Lung (tissue), 12 donors: ENCODE results near the gene GRM8. TPM values are rescaled to one million over a fixed set of nuclear protein-coding genes. Genes with fewer than 3 reads are reported as not detected.

Experiments
- ATAC-seq: fragments of 200-7000 bp; cut with Tn5 transposase; one replicate; pipeline ENCODE4 v1.9.1; 2020; ENCODE audit warnings: moderate number of reproducible peaks; ENCODE audit not compliant: insufficient read depth, low FRiP score
- DNase-seq, 3 donors: peaks; one replicate each; pipeline ENCODE4 v3.0.0-alpha.2; 2013 to 2017
- H3K27ac ChIP-seq, 2 donors: one replicate each; pipeline ENCODE4 v1.5.1; 2013; ENCODE audit warnings: mild to moderate bottlenecking in 2 of 2, moderate library complexity in 2 of 2, control low read depth in 1 of 2, inconsistent platforms in 1 of 2, low read depth in 1 of 2, low read length in 1 of 2
- H3K27me3 ChIP-seq, 3 donors: one replicate each; pipeline ENCODE4 v1.5.1; 2013; ENCODE audit warnings: low read length in 2 of 3; ENCODE audit not compliant: control insufficient read depth in 3 of 3, insufficient read depth in 3 of 3
- H3K36me3 ChIP-seq, 4 donors: one replicate each; pipeline ENCODE4 v1.5.1; 2013; ENCODE audit warnings: low read length in 4 of 4, mild to moderate bottlenecking in 1 of 4, moderate library complexity in 1 of 4; ENCODE audit not compliant: control insufficient read depth in 4 of 4, insufficient read depth in 4 of 4
- H3K4me1 ChIP-seq, 5 donors: one replicate each; pipeline ENCODE4 v1.5.1; 2013; ENCODE audit warnings: low read length in 5 of 5, mild to moderate bottlenecking in 2 of 5, moderate library complexity in 1 of 5; ENCODE audit not compliant: control insufficient read depth in 5 of 5, insufficient read depth in 5 of 5
- H3K4me3 ChIP-seq: one replicate; pipeline ENCODE4 v1.5.1; 2013; ENCODE audit warnings: mild to moderate bottlenecking, control low read depth, moderate library complexity
- H3K9ac ChIP-seq, 2 donors: one replicate each; pipeline ENCODE4 v1.5.1; 2013; ENCODE audit warnings: low read length in 2 of 2, control low read depth in 1 of 2; ENCODE audit not compliant: insufficient read depth in 1 of 2
- H3K9me3 ChIP-seq, 4 donors: one replicate each; pipeline ENCODE4 v1.5.1; 2013; ENCODE audit warnings: low read length in 3 of 4, mild to moderate bottlenecking in 1 of 4, moderate library complexity in 1 of 4; ENCODE audit not compliant: control insufficient read depth in 4 of 4, insufficient read depth in 3 of 4
- CTCF ChIP-seq: IDR thresholded peaks from 2 replicates; pipeline ENCODE4 v1.5.1; 2012; ENCODE audit warnings: mild to moderate bottlenecking; ENCODE audit errors: control extremely low read depth, extremely low read depth
- WGBS, 2 donors: extraction: QIAGEN DNeasy Blood & Tissue Kit; methylation state at CpG; one replicate each; pipeline ENCODE4 v1.1.7; 2013; 5-methylcytosine and 5-hydroxymethylcytosine counted together
- polyA plus RNA-seq, 2 donors: library from polyadenylated mRNA; stranded (reverse); fragments of 200-250 nt; gene quantifications; one replicate each; pipeline ENCODE4 v1.2.1, GENCODE V29; 2013
- total RNA-seq, 2 donors: library from RNA; depleted of rRNA in 1 of 2; stranded (reverse); fragments of >200 nt in 1 of 2; gene quantifications; one replicate each; pipeline ENCODE4 v1.2.1, GENCODE V29; 2014 to 2021
- donor health status: control.
- donor health status: control.
- donor health status: Bipolar disorder and iron deficiency.
- donor health status: healthy.
- donor health status: DM: yes; HTN: yes; CAD: no.

The GRM8 gene
- total and polyA plus RNA-seq, 4 donors: 0.01 to 0.83 (median 0.24) TPM; not detected in 1

GRCh38 chr7:126791306-126791705 lies 461.4 kb downstream of the GRM8 start:
- no peaks in the 10 kb centered on the region for H3K27me3 ChIP-seq
- no peaks in the 10 kb centered on the region for H3K9me3 ChIP-seq
- DNase-seq: no peak
- no peak for ATAC-seq
- no peak overlapping the region for H3K9ac ChIP-seq
- H3K4me1 ChIP-seq: no peaks in the 10 kb centered on the region
- no peak overlapping the region for H3K27ac ChIP-seq
- no peak overlapping the region for H3K4me3 ChIP-seq
- no peaks in the 10 kb centered on the region for H3K36me3 ChIP-seq
- TF ChIP-seq CTCF: no peak

GRCh38 chr7:126790763-126791162 lies 462.0 kb downstream of the GRM8 start:
- no peak for ATAC-seq
- no peak for TF ChIP-seq CTCF

GRCh38 chr7:126783613-126784012 lies 469.1 kb downstream of the GRM8 start:
- Histone ChIP-seq H3K4me1 (no peaks in the 10 kb centered on the region), H3K36me3 (no peaks in the 10 kb centered on the region)

More at GRCh38 chr7:126790763-126791162, 462.0 kb downstream of the GRM8 start:
- no peaks in the 10 kb centered on the region for H3K4me1 ChIP-seq
- H3K36me3 ChIP-seq: no peaks in the 10 kb centered on the region
- no peaks in the 10 kb centered on the region for H3K27me3 ChIP-seq
- H3K9ac ChIP-seq: no peak overlapping the region
- no peaks in the 10 kb centered on the region for H3K9me3 ChIP-seq
- WGBS, 2 donors: 87 to 88% methylated on average over 4 of the region's 4 CpGs
- H3K4me3 ChIP-seq: no peak overlapping the region
- DNase-seq: no peak
- no peak overlapping the region for H3K27ac ChIP-seq

More at GRCh38 chr7:126783613-126784012, 469.1 kb downstream of the GRM8 start:
- Histone ChIP-seq H3K27ac (no peak overlapping the region), H3K9ac (no peak overlapping the region), H3K27me3 (no peaks in the 10 kb centered on the region), H3K4me3 (no peak overlapping the region), H3K9me3 (no peaks in the 10 kb centered on the region)
- DNase-seq (no peak), ATAC-seq (no peak)
- no peak for TF ChIP-seq CTCF
